Muscle layer of duodenum (tissue), 2 donors: ENCODE data around the gene MAP3K20.
A peak's percentile ranks its signal among the peaks of the same experiment; 100 is the strongest.
"Not testable (repeated sequence)": the region's sequence is repeated elsewhere in the genome, so short reads cannot be mapped to it uniquely, and the experiment has no call there.

Source experiments
- H3K27ac ChIP-seq: one replicate; pipeline ENCODE4 v1.7.0; 2013; ENCODE audit warnings: mild to moderate bottlenecking, low read length
- H3K27me3 ChIP-seq: one replicate; pipeline ENCODE4 v1.7.0; 2013; ENCODE audit warnings: low read depth, mild to moderate bottlenecking, control low read depth, low read length
- H3K36me3 ChIP-seq, 2 donors: one replicate each; pipeline ENCODE4 v1.7.0; 2013; ENCODE audit warnings: low read length in 2 of 2, control low read depth in 1 of 2, mild to moderate bottlenecking in 1 of 2; ENCODE audit not compliant: insufficient read depth in 2 of 2, control insufficient read depth in 1 of 2
- H3K4me1 ChIP-seq, 2 donors: one replicate each; pipeline ENCODE4 v1.7.0; 2013; ENCODE audit warnings: low read length in 2 of 2, mild to moderate bottlenecking in 2 of 2, control low read depth in 1 of 2, moderate library complexity in 1 of 2; ENCODE audit not compliant: insufficient read depth in 2 of 2, control insufficient read depth in 1 of 2
- H3K4me3 ChIP-seq, 2 donors: one replicate each; pipeline ENCODE4 v1.7.0; 2013; ENCODE audit warnings: low read length in 2 of 2, low read depth in 1 of 2, mild to moderate bottlenecking in 1 of 2
- H3K9me3 ChIP-seq, 2 donors: one replicate each; pipeline ENCODE4 v1.7.0; 2013; ENCODE audit warnings: low read length in 2 of 2, control low read depth in 1 of 2, mild to moderate bottlenecking in 1 of 2; ENCODE audit not compliant: control insufficient read depth in 1 of 2
- donor health status: healthy.

The MAP3K20 gene

GRCh38 chr2:173191601-173192000 lies 116.0 kb downstream of the MAP3K20 start:
- Histone ChIP-seq H3K4me3 (no peak overlapping the region), H3K9me3 (no peaks in the 10 kb centered on the region), H3K27me3 (no peaks in the 10 kb centered on the region), H3K36me3 (no peaks in the 10 kb centered on the region), H3K27ac (no peak overlapping the region), H3K4me1 (peaks cover 4 to 12% of the 10 kb centered on the region in 2 donors)

- H3K27ac ChIP-seq = no peak overlapping the region
Measured at GRCh38 chr2:173192071-173192470, 116.4 kb downstream of the MAP3K20 start.

GRCh38 chr2:173193925-173194324 lies 118.3 kb downstream of the MAP3K20 start:
- Histone ChIP-seq H3K4me1 (peaks cover 0 to 8% of the 10 kb centered on the region in 2 donors), H3K4me3 (no peak overlapping the region), H3K27me3 (no peaks in the 10 kb centered on the region), H3K27ac (no peak overlapping the region), H3K9me3 (no peaks in the 10 kb centered on the region), H3K36me3 (peaks cover 10% of the 10 kb centered on the region in 2 donors)

More at GRCh38 chr2:173192071-173192470, 116.4 kb downstream of the MAP3K20 start:
- H3K4me3 ChIP-seq = no peak overlapping the region
- H3K4me1 ChIP-seq = peaks cover 4 to 12% of the 10 kb centered on the region in 2 donors
- H3K36me3 ChIP-seq = no peaks in the 10 kb centered on the region
- no peaks in the 10 kb centered on the region for H3K9me3 ChIP-seq
- H3K27me3 ChIP-seq = no peaks in the 10 kb centered on the region

- Histone ChIP-seq H3K36me3 (peaks cover 10 to 12% of the 10 kb centered on the region in 2 donors), H3K27me3 (no peaks in the 10 kb centered on the region), H3K4me1 (peaks cover 0 to 8% of the 10 kb centered on the region in 2 donors), H3K4me3 (no peak overlapping the region), H3K9me3 (no peaks in the 10 kb centered on the region), H3K27ac (no peak overlapping the region)
Measured at GRCh38 chr2:173195100-173195499, 119.5 kb downstream of the MAP3K20 start.

- no peaks in the 10 kb centered on the region for H3K27me3 ChIP-seq
- no peak overlapping the region for H3K4me3 ChIP-seq
- H3K27ac ChIP-seq = no peak overlapping the region
- H3K9me3 ChIP-seq = no peaks in the 10 kb centered on the region
- peaks cover 0 to 8% of the 10 kb centered on the region in 2 donors for H3K4me1 ChIP-seq
- peaks cover 10 to 12% of the 10 kb centered on the region in 2 donors for H3K36me3 ChIP-seq
Measured at GRCh38 chr2:173196080-173196479, 120.4 kb downstream of the MAP3K20 start.

GRCh38 chr2:173196638-173197037 lies 121.0 kb downstream of the MAP3K20 start:
- Histone ChIP-seq H3K4me1 (peaks cover 0 to 8% of the 10 kb centered on the region in 2 donors), H3K9me3 (no peaks in the 10 kb centered on the region), H3K27ac (no peak overlapping the region), H3K36me3 (peaks cover 10 to 12% of the 10 kb centered on the region in 2 donors), H3K27me3 (no peaks in the 10 kb centered on the region), H3K4me3 (no peak overlapping the region)

GRCh38 chr2:173198327-173198726 lies 122.7 kb downstream of the MAP3K20 start:
- H3K4me3 ChIP-seq = no peak overlapping the region
- H3K36me3 ChIP-seq = peaks cover 10 to 12% of the 10 kb centered on the region in 2 donors
- no peaks in the 10 kb centered on the region for H3K9me3 ChIP-seq
- peaks cover 0 to 16% of the 10 kb centered on the region in 2 donors for H3K4me1 ChIP-seq
- no peak overlapping the region for H3K27ac ChIP-seq
- H3K27me3 ChIP-seq = no peaks in the 10 kb centered on the region

GRCh38 chr2:173199294-173199693 lies 123.6 kb downstream of the MAP3K20 start:
- peaks cover 0 to 18% of the 10 kb centered on the region in 2 donors for H3K4me1 ChIP-seq
- H3K27ac ChIP-seq = no peak overlapping the region

GRCh38 chr2:173202570-173202969 lies 126.9 kb downstream of the MAP3K20 start:
- H3K27ac ChIP-seq = no peak overlapping the region
- H3K36me3 ChIP-seq = peaks cover 12 to 13% of the 10 kb centered on the region in 2 donors
- no peaks in the 10 kb centered on the region for H3K9me3 ChIP-seq
- H3K27me3 ChIP-seq = no peaks in the 10 kb centered on the region
- no peak overlapping the region for H3K4me3 ChIP-seq
- peaks cover 0 to 25% of the 10 kb centered on the region in 2 donors for H3K4me1 ChIP-seq

More at GRCh38 chr2:173199294-173199693, 123.6 kb downstream of the MAP3K20 start:
- Histone ChIP-seq H3K27me3 (no peaks in the 10 kb centered on the region), H3K4me3 (no peak overlapping the region), H3K36me3 (peaks cover 12 to 13% of the 10 kb centered on the region in 2 donors), H3K9me3 (no peaks in the 10 kb centered on the region)

GRCh38 chr2:173204316-173204715 lies 128.7 kb downstream of the MAP3K20 start:
- Histone ChIP-seq H3K27me3 (no peaks in the 10 kb centered on the region), H3K36me3 (peaks cover 0 to 3% of the 10 kb centered on the region in 2 donors), H3K9me3 (no peaks in the 10 kb centered on the region), H3K27ac (no peak overlapping the region), H3K4me3 (no peak overlapping the region), H3K4me1 (peaks cover 0 to 25% of the 10 kb centered on the region in 2 donors)

GRCh38 chr2:173205375-173205774 lies 129.7 kb downstream of the MAP3K20 start:
- peak overlapping the region; percentile 35 for H3K27ac ChIP-seq

GRCh38 chr2:173207124-173207523 lies 131.5 kb downstream of the MAP3K20 start:
- H3K4me3 ChIP-seq, H3K27ac ChIP-seq, H3K9me3 ChIP-seq, H3K27me3 ChIP-seq, H3K36me3 ChIP-seq: not testable (repeated sequence)
- peaks cover 0 to 29% of the 10 kb centered on the region in 2 donors for H3K4me1 ChIP-seq

More at GRCh38 chr2:173205375-173205774, 129.7 kb downstream of the MAP3K20 start:
- peaks cover 0 to 5% of the 10 kb centered on the region in 2 donors for H3K36me3 ChIP-seq
- peaks cover 0 to 25% of the 10 kb centered on the region in 2 donors for H3K4me1 ChIP-seq
- H3K4me3 ChIP-seq = no peak overlapping the region
- H3K27me3 ChIP-seq = no peaks in the 10 kb centered on the region
- no peaks in the 10 kb centered on the region for H3K9me3 ChIP-seq
